GM10248 (cell line): ENCODE results near the gene NTPCR.
A peak's percentile ranks its signal among the peaks of the same experiment; 100 is the strongest.

Source experiments
- CTCF ChIA-PET: fragments of 300-600 bp; sonication (Branson Sonifier 250); formaldehyde crosslinking; extraction: SDS; loops from one replicate; lab custom pipeline; 2021; ENCODE audit warnings: antibody characterized with exemption; lab: Yijun Ruan, JAX
- POLR2A ChIA-PET: fragments of 350-650 bp; sonication (Branson Sonifier 250); formaldehyde crosslinking; extraction: SDS; loops from one replicate; lab custom pipeline; 2020; ENCODE audit warnings: antibody characterized with exemption; lab: Yijun Ruan, JAX
- DNase-seq: peaks from one replicate; pipeline ENCODE4 v3.0.0; 2012; ENCODE audit errors: extremely low spot score
- TF ChIP-seq, protein P1 (sequence below): IDR thresholded peaks from 2 replicates; pipeline ENCODE4 v1.5.1; 2012; ENCODE audit warnings: mild to moderate bottlenecking, low read depth; ENCODE audit errors: extremely low read depth, missing control alignments, control extremely low read depth

The NTPCR gene

DNA sequence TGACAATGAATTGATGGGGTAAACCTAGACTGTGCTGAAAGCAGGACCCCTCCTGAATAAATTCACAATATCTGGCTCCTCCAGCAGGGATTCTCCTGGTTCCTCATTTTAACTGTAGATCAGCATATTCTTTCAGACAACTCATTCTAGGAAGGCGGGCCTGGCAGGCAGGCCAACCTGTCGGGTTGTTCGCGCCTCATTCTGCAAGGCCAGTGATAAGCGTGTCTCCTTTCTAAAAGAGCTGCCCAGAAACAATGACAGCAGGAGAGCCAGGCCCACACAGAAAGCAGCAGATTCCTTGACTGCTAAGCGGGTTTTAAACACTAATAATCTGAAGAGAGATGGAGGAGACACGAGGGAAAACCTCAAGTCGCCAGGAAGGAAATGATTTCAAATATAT, 70.0 kb downstream of the NTPCR start:
- no peak for DNase-seq

DNA sequence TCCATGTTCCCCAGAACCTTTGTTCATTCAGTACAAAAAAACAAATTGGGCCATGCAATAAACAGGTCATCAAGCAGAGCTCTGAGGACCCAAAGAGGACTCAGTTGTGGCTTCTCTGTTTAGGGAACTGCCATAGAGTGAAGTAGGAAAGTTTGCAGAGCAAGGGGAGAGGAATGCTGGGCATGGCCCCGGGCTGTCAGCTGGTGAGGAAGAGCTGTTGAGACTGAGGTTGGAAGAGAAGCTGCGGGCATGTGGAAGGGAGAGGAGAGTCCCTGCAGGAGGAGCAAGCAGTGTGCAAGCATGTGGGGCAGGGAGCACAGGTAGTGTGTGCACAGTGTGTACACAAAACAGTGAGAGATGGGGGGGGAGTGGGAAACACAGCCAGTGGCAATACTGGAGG, 71.8 kb downstream of the NTPCR start:
- TF ChIP-seq, protein P1, sequence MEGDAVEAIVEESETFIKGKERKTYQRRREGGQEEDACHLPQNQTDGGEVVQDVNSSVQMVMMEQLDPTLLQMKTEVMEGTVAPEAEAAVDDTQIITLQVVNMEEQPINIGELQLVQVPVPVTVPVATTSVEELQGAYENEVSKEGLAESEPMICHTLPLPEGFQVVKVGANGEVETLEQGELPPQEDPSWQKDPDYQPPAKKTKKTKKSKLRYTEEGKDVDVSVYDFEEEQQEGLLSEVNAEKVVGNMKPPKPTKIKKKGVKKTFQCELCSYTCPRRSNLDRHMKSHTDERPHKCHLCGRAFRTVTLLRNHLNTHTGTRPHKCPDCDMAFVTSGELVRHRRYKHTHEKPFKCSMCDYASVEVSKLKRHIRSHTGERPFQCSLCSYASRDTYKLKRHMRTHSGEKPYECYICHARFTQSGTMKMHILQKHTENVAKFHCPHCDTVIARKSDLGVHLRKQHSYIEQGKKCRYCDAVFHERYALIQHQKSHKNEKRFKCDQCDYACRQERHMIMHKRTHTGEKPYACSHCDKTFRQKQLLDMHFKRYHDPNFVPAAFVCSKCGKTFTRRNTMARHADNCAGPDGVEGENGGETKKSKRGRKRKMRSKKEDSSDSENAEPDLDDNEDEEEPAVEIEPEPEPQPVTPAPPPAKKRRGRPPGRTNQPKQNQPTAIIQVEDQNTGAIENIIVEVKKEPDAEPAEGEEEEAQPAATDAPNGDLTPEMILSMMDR: no peak
- ChIA-PET POLR2A (no interaction called here), CTCF (no interaction called here)
- no peak for DNase-seq

More for the DNA sequence above, 70.0 kb downstream of the NTPCR start:
- TF ChIP-seq, protein P1: no peak
- POLR2A ChIA-PET: no interaction called here
- CTCF ChIA-PET: no interaction called here

DNA sequence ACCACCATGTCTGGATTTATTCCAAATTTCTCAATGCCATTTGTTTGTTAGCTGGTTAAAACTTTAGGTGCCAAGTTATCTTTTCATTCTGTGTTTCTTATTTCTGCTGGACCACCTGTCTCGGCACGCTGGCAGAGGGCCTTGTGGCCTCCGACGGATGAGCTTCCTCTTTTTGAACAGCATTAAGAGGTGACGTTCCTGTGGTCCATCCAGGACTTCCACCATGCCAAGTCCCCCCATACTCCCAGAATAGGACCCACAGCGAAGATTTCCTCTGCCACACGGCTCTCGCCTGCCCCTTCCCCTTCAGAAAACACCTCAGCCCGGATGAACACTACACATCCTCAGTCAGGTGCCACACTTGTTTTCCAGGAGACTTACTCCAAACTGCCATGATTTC, 73.8 kb downstream of the NTPCR start:
- CTCF ChIA-PET: interaction anchor here (0.7 to 3.1 kb wide), 13 partner anchors 8 to 397 kb away, joined by 3 to 9 read pairs (median 4); partner anchors contain the start of gene SIPA1L2
- no peak for DNase-seq

DNA sequence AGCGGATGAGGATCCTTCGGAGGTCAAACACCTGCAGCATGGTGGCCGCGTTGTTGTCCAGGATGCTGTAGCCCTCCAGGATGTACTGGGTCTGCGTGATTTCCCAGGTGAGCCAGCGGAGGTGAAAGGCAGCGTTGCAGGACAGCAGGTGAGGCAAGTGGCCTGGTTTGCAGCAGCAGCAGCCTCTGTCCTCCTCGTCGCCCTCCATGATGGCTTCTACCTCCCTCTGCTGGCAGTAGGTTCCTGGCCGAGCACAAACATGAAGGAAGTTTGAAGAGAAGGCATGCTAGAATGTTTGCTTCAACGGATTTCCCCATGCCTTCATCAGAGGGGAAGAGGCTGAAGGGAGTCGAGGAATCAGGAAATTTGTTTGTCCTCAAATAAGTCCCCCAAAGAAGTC, 74.7 kb downstream of the NTPCR start:
- ChIA-PET CTCF (interaction anchor here (0.7 to 3.1 kb wide), 16 partner anchors 9 to 1158 kb away, joined by 3 to 9 read pairs (median 4); no protein-coding TSS in a partner anchor), POLR2A (no interaction called here)
- DNase-seq: peak; percentile 30
- TF ChIP-seq, protein P1: peak; percentile 35

More for the DNA sequence above, 73.8 kb downstream of the NTPCR start:
- POLR2A ChIA-PET: no interaction called here
- TF ChIP-seq, protein P1: no peak

DNA sequence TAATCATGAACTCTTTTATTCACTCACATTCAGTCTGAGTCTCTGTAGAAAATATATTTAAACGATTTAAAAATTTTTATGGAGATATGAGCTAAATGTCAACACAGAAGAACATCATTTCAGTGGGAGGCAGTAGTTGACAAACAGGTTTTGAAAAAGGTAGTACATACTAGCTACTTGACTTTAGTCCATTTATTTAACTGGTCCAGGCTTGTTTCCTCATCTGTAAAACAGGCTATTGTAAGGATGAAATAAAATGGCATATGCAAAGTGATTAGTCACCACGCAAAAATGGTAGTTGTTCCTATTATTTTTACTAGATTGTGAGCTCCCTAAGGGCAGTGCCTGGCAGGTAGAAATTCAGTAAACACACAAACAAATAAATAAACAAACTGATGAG, 75.2 kb downstream of the NTPCR start:
- TF ChIP-seq, protein P1: no peak
- CTCF ChIA-PET: interaction anchor here (0.7 to 3.1 kb wide), 13 partner anchors 10 to 1158 kb away, joined by 3 to 9 read pairs (median 3); no protein-coding TSS in a partner anchor
- no peak for DNase-seq
- POLR2A ChIA-PET: no interaction called here

DNA sequence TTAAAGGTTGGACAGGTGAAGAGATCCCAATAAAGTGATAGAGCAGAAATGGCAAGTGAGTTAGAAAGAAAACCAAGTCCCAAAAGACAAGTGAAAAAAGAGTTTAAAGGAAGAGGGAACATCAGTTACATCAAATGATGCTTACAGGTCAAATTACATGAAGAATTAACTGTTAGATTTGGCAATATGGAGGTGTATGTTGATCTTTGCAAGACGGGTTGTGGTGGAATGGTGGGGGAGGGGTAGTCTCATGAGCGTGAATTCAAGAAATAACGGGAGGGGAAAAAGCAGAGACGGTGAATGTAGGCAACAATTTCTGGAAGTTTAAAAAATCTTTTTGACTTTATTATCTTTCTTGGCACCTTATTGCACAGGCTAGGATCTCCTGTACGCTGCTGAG, 76.6 kb downstream of the NTPCR start:
- no peak for DNase-seq
- POLR2A ChIA-PET: no interaction called here
- CTCF ChIA-PET: no interaction called here
- TF ChIP-seq, protein P1: no peak
